ENCODE results near the gene ZNHIT3.
"Not testable (repeated sequence)": the region's sequence is repeated elsewhere in the genome, so short reads cannot be mapped to it uniquely, and the experiment has no call there.

The ZNHIT3 gene

GRCh38 chr17:36486204-36487194 lies at the start of gene ZNHIT3:
Gene ZNHIT3, plus strand, starts transcription at chr17:36486681. Its CDS starts 19 bp downstream, at chr17:36486700.
- DNase-seq, result peak; percentile 40 to 96 (median 86)

- DNase-seq, result not testable (repeated sequence)
Measured at GRCh38 chr17:36441792-36442191, 44.7 kb upstream of the ZNHIT3 start.

- DNase-seq, result no peak
Measured at GRCh38 chr17:36443777-36444176, 42.7 kb upstream of the ZNHIT3 start.

- DNase-seq, result not testable (repeated sequence)
Measured at GRCh38 chr17:36449997-36450396, 36.5 kb upstream of the ZNHIT3 start.

- DNase-seq, result not testable (repeated sequence)
Measured at GRCh38 chr17:36452888-36453287, 33.6 kb upstream of the ZNHIT3 start.

GRCh38 chr17:36457701-36458100 lies 28.8 kb upstream of the ZNHIT3 start:
- DNase-seq, result not testable (repeated sequence)

- DNase-seq, result no peak
Measured at GRCh38 chr17:36459045-36459444, 27.4 kb upstream of the ZNHIT3 start.

- DNase-seq, result no peak
Measured at GRCh38 chr17:36459601-36460000, 26.9 kb upstream of the ZNHIT3 start.

- no peak for DNase-seq
Measured at GRCh38 chr17:36460265-36460937, 26.1 kb upstream of the ZNHIT3 start.

GRCh38 chr17:36461330-36462110 lies 25.0 kb upstream of the ZNHIT3 start:
- no peak for DNase-seq

GRCh38 chr17:36463916-36464764 lies 22.3 kb upstream of the ZNHIT3 start:
- DNase-seq, result peak in 6 of 56 donors; percentile 3 to 34 (median 9)

- no peak for DNase-seq
Measured at GRCh38 chr17:36464765-36465088, 21.8 kb upstream of the ZNHIT3 start.

- no peak for DNase-seq
Measured at GRCh38 chr17:36468903-36469635, 17.4 kb upstream of the ZNHIT3 start.

- no peak for DNase-seq
Measured at GRCh38 chr17:36469733-36470132, 16.7 kb upstream of the ZNHIT3 start.

GRCh38 chr17:36470499-36470898 lies 16.0 kb upstream of the ZNHIT3 start:
- DNase-seq, result no peak

- DNase-seq, result no peak
Measured at GRCh38 chr17:36474571-36474970, 11.9 kb upstream of the ZNHIT3 start.

- peak in 28 of 56 donors; percentile 5 to 53 (median 18) for DNase-seq
Measured at GRCh38 chr17:36475346-36475970, 11.0 kb upstream of the ZNHIT3 start.

- DNase-seq, result no peak
Measured at GRCh38 chr17:36481829-36482228, 4.7 kb upstream of the ZNHIT3 start.

Data from nucleus accumbens (tissue), 56 donors.